ENCODE measurements around the gene RPS6KA1.

The RPS6KA1 gene

DNA sequence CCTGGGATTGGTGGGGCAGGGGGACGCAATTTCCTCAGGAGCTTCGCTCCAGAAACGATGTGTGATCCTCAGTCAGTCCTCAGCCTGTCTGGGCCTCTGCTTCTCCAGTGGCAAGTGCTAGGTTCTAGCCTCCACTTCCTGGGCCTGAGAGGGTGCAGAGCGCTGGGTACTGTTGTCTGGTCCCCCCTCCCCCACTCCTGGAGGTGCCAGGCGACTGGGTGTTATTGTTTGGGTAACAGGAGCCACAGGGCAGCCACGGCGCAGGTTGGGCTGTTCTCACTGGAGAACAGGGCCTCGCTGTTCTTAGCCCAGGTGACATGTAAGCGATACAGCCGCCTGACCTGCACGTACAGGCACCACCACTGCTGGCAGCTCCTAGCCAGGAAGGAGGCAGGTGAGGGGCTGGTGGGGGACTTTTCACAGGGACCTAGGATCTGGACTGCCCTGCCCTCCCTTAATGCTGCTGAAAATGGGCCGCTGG, 2.1 kb downstream of the RPS6KA1 start:
- DNase-seq (ENCODE audit: low read depth, low spot score) = peak; percentile 37

DNA sequence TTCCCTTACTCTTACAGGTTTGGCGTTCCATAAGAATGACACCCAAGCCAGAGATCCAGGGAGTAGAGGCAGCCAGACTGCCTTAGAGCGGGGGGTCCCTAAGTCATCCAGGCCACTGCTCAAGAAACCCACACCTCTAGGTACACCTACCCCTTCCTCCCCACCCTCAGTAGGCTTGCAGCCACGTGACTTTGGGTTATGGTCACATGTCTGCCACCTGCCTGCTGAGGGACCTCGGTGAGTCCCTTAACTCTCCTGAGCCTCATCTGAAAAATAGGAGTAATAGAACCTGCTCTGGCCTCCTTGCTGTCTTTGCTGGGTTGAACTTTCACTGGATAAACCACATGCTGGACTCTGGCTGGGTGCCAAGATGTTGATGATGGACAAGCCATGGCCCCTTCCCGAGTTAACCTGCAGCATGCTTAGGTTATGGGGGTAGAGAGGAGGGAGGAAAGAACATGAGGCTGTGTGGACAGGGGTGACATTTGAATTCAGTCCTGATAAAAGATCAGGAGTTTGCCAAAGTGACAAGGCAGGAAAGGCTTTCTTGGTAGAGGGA, 4.5 kb downstream of the RPS6KA1 start:
- no peak for DNase-seq (ENCODE audit: low read depth, low spot score)

GRCh38 chr1:26535201-26535600, 5.6 kb downstream of the RPS6KA1 start:
- no peak for DNase-seq (ENCODE audit: low read depth, low spot score)

- DNase-seq (ENCODE audit: low read depth, low spot score) = no peak
Observed at GRCh38 chr1:26536081-26536480, 6.5 kb downstream of the RPS6KA1 start.

DNA sequence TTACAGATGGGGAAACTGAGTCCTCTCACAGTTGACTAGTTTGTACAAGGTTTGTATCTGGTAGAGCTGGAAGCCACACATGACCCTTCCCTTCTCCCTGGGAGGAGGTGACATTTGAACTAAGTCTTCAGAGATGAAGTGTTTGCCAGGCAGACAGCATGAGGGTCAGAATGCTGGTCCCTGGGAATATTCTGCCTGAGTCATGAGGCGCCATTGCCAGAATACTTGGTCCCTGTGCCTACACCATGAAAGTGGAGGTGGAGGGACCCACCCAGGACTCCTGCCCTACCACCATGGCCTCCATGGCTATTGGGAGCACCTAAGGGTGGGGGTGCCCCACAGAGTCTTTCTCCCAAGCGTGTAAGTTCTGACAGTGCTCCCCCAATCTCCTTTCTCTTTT, 7.0 kb downstream of the RPS6KA1 start:
- DNase-seq (ENCODE audit: low read depth, low spot score) = no peak

- DNase-seq (ENCODE audit: low read depth, low spot score) = peak; percentile 44
Observed at GRCh38 chr1:26537951-26538352, 8.4 kb downstream of the RPS6KA1 start.

DNA sequence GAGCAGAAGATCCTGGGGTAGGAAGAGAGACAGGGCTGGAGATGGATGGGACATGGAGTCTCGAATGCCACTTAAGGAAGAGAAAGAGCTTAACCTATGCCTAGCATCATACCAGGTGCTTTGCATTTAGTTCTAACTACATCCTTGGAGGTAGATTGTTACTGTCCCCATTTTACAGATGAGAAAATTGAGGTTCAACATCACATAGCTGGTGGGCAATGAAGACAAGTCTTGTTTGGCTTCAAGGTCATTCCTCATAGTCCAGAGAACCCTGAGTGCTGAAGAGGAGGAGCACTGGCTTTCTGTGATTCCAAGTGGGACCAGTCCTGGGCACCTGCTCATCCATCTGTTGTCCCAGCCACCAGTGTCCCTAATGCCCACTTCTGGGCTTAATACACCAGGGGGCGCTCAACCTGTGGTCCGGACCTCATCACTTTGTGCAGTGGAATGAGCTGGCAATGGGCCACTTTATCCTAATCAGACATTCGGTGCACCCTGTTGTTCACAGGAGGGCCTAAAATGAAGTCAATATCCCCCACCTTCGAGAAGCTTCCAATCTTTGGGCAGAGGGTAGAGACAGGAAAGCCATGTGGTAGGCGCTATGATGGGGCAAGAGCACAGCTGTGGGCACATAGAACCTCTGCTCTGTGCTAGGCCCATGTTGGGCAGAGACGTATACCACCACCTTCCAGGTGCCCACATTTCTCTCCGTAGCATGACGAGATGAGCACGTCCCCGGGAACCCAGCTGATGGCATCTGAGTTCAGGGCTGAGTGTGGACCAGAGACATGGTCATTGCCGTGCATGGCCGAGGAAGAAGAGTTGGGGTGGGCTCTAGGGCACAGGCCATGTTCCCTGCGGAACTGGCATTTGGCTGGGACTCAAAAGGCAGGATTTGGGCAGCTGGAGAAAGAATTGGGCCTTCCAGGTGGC, 9.2 kb downstream of the RPS6KA1 start:
- peak; percentile 62 for DNase-seq (ENCODE audit: low read depth, low spot score)

GRCh38 chr1:26539722-26540121, 10.2 kb downstream of the RPS6KA1 start:
- DNase-seq (ENCODE audit: low read depth, low spot score) = no peak

DNA sequence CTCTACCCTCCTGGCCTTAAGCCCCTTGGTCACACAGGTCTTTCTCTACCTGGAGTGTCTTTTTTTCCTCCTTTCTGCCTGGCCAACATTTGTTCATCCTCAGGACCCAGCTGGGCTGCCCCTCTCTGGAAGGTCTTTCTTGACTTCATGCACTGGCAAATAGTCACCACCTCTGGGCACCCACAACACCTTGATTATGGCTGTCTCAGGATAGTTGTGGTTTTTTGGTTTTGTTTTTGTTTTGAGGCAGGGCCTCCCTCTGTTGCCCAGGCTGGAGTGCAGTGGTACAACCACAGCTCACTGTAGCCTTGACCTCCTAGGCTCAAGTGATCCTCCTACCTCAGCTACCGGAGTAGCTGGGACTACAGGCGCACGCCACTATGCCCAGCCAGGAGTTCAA, 10.8 kb downstream of the RPS6KA1 start:
- DNase-seq (ENCODE audit: low read depth, low spot score) = no peak

DNA sequence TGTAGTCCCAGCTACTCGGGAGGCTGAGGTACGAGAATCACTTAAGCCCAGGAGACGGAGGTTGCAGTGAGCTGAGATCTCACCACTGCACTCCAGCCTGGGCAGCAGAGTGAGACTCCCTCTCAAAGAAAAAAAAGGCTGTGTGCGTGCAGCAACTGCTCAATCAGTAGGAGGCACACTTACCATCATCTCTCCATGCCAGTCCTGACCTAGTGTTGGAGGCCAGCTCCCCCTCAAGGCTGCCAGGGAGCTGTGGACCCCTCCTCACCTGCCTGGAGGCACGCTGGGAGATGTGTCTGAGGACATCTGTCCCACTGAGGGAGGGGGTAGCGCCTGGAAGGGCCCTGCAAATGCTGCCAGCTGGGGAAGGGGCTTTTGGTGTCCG, 11.9 kb downstream of the RPS6KA1 start:
- DNase-seq (ENCODE audit: low read depth, low spot score) = no peak

GRCh38 chr1:26541816-26542711, 12.5 kb downstream of the RPS6KA1 start:
- DNase-seq (ENCODE audit: low read depth, low spot score) = peak; percentile 83

DNA sequence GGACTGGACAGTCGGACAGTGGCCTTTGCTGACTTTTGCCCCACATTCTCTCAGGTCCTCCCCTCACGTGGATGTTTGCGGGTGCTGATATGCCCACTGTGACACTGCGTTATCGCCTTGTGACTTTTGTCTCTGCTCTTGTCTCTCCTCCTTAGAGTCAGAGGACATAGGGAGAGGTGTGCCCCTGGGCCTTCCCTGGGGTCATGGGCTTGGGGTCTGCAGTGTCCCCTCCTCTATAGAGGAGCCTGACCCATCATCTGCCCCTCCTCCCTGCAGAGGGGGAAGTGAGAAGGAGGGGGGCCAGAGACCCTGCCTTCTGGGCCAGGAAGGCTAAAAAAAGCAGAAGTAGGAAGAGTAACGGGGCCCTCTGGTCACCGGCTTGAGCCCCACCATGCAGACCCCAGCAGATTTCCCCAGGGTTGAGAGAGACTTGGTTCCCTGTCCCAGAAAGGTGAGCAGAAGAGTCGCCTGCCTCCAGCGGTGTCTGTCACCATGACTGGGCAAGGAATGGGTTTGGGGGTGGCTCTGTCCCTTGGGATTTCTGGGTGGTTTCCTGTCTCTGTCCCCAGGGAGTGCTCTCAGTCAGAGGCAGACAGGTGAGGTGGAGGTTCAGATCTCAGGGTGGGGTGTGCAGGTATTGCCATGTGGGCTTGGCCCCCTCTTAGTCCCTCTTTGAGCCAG, 13.3 kb downstream of the RPS6KA1 start:
- DNase-seq (ENCODE audit: low read depth, low spot score) = no peak

DNA sequence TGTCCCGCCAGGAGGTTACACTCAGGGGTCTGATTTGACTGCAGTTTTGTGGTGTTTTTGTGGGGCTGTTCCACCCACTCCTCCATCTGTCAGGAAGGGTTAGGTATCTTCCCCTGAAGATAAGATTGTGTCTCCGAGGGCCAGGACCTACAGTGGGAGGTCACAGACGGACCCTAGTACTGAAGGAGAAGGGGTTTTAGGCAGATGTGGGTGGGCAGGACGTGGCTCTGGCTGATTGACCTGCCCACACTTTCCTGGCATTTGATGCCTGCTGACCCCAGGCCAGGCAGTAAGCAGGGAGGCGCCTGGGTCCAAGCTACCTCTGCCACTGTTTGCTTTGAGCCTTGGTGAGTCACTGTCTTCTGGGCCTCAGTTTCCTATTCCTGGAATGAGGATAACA, 13.9 kb downstream of the RPS6KA1 start:
- no peak for DNase-seq (ENCODE audit: low read depth, low spot score)

- no peak for DNase-seq (ENCODE audit: low read depth, low spot score)
Observed at GRCh38 chr1:26544126-26544525, 14.6 kb downstream of the RPS6KA1 start.

DNA sequence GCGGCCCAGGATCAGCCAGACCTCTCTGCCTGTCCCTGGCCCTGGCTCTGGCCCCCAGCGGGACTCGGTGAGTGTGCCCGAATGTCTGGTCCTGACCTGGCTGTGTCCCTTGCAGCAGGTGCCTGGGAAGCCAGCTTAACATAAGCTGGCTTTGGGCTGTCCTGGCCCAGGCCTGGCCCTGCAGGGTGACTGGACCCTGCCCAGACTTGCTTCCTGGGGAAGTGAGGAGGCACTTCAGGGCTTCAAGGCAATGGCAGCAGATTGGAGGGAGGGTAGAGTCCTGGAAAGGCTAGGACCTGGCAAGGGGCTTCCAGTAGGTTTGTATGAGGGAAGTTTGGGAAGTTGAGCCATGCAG, 16.4 kb downstream of the RPS6KA1 start:
- no peak for DNase-seq (ENCODE audit: low read depth, low spot score)

- DNase-seq (ENCODE audit: low read depth, low spot score) = no peak
Observed at GRCh38 chr1:26546375-26546774, 16.8 kb downstream of the RPS6KA1 start.

DNA sequence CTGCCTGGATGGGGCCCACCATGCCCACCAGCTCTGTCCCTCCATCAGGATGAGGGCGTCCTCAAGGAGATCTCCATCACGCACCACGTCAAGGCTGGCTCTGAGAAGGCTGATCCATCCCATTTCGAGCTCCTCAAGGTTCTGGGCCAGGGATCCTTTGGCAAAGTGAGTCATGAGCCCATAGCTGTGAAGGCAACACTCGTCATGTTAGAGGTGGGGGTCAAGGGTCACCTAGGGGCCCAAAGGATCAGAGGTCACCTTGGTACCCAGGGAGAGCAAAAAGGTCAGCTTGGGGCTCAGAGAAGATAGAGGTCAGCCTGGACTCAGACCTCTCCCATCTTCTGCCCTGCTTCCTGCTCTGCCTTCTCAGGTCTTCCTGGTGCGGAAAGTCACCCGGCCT, 17.3 kb downstream of the RPS6KA1 start:
- no peak for DNase-seq (ENCODE audit: low read depth, low spot score)

DNA sequence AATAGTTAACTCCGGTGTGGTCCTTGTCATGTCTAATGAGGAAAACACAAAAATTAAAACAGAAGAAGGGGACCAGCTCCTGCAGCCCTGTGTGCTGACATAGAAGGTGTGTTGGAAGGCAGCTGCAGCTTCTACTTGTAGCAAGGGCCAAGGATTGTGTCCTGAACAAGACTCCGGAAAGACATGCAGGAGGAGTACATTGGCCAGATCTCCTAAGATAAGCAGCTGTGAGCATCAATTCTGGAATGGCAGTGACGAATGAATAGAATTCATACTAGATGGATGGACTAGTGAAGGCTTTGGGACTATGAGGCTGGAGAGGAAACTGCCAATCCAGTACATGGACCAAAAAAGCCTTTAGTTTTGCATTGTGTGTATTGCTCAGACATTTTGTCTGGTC, 19.3 kb downstream of the RPS6KA1 start:
- DNase-seq (ENCODE audit: low read depth, low spot score) = no peak

DNA sequence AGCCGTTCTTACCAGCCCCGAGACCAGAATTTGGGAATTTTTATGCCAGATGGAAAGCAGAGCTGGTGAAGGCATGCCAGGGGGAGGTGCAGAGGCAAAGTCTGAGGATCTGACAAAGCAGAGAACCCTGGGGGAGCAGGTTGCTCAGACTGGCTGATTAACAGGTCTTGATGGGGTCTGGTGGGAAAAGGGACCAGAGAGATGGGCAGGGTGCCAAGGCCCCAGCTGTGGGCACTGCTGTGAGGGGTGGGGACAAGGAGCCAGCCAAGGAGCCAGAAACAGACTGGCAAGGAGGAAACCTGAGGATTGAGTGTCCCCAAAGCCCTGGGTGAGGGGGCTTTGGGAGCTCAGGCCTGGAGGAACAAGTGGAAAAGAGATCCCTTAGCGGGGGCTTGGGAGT, 21.4 kb downstream of the RPS6KA1 start:
- no peak for DNase-seq (ENCODE audit: low read depth, low spot score)

GRCh38 chr1:26552720-26553119, 23.2 kb downstream of the RPS6KA1 start:
- no peak for DNase-seq (ENCODE audit: low read depth, low spot score)

- DNase-seq (ENCODE audit: low read depth, low spot score) = no peak
Observed at GRCh38 chr1:26553942-26554682, 24.6 kb downstream of the RPS6KA1 start.

All from ELF-1 (cell line).